Amniotic epithelial cell (primary cell): ENCODE results near the gene MDGA2.
A peak's percentile ranks its signal among the peaks of the same experiment; 100 is the strongest.

Source experiments
- DNase-seq: peaks from one replicate; pipeline ENCODE4 v3.0.0-alpha.2; 2010; ENCODE audit warnings: low read depth

MDGA2 gene

GRCh38 chr14:47485421-47485820, 190.0 kb downstream of the MDGA2 start:
- no peak for DNase-seq

GRCh38 chr14:47483449-47483848, 192.0 kb downstream of the MDGA2 start:
- no peak for DNase-seq

DNA sequence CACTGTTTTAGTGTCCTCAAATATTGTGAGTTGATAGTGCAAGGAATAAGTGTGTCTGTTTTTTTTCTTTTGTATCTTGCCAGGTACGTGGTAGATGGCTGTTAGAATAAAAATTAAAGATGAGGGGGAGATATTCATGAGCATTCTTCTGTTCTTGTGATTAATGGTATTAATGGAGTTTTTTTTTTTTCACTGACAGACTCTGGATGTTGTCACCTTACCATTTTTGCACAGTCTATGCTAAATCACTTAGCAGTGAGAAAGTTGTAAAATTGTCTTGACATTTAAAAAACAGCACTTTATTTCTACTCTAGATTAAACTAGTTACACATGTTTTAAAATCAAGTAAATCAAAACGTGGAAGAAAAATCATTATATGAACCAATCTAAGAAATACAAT, 204.3 kb downstream of the MDGA2 start:
- DNase-seq = no peak

GRCh38 chr14:47466916-47467315, 208.5 kb downstream of the MDGA2 start:
- DNase-seq = no peak

- no peak for DNase-seq
Measured at GRCh38 chr14:47454025-47454424, 221.4 kb downstream of the MDGA2 start.

DNA sequence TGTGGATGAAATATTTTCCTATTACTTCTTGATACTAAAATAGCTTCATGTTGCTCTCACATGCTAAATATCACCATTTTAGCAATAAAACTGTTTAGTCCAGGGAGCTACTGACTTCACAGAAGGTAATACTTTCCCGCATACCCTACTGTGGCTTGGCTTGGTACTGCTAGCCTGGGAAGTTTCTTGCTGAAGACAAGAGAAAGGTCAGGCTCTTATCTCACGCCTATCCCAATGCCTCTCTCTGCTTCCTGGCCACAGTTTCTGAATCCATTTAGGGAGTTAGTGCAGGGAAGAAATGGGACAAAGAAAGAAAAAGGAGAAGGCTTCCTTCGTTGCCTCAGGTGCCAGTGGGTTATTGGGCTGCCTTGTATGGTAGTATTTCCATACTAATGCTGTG, 228.3 kb downstream of the MDGA2 start:
- DNase-seq = no peak

- DNase-seq = peak; percentile 0
Measured at GRCh38 chr14:47442211-47442610, 233.2 kb downstream of the MDGA2 start.

GRCh38 chr14:47439953-47440352, 235.5 kb downstream of the MDGA2 start:
- no peak for DNase-seq

GRCh38 chr14:47438650-47439140, 236.7 kb downstream of the MDGA2 start:
- no peak for DNase-seq

DNA sequence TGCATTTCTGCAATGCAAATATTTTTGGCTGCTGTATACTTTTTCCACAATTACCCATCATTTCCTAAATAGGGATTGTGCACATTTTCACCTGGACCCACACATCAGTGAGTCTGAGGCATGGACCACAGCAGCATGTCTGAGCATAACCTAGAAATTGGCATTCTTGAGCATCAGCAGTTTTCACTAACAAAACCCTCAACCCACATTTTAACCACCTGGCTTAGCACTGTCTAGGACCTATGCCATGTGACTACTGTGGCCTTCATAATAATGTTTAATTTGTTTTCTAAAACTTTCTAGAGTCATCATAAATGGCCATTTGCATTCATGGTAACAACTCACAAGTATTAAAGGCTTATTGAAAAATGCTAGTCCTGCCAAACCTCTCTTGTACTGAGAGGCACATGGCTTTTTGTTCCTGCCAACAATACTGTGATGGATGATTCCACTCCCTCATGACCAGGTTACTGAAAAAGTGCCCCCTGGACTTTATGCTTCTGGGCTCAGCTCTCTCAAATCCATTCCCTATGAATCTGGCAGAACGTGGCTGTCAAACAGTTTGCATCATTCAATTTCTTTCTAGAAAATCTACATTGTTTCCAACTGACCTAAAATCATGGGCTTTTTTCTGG, 240.0 kb downstream of the MDGA2 start:
- no peak for DNase-seq

DNA sequence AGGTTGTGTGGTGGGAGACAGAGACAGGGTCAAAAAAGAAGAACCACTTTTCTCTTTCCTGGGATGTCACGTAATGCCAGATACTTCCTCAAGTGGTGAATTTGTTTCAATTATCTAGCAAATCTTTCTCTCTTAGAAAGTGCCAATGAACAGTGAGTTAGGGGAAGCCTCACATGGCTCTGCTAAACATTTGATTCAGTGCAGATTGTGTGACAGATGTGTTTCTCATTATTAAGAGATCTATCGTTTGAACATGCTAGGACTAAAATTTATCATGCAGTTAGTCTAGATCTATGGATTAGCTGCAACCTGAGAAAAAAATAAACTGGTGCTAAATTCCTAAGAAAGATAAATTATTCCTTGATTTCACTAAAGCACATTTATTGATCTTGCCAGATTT, 247.8 kb downstream of the MDGA2 start:
- no peak for DNase-seq

GRCh38 chr14:47425302-47425701, 250.1 kb downstream of the MDGA2 start:
- no peak for DNase-seq

GRCh38 chr14:47422191-47422590, 253.2 kb downstream of the MDGA2 start:
- DNase-seq = no peak

- no peak for DNase-seq
Measured at GRCh38 chr14:47411523-47411922, 263.9 kb downstream of the MDGA2 start.

DNA sequence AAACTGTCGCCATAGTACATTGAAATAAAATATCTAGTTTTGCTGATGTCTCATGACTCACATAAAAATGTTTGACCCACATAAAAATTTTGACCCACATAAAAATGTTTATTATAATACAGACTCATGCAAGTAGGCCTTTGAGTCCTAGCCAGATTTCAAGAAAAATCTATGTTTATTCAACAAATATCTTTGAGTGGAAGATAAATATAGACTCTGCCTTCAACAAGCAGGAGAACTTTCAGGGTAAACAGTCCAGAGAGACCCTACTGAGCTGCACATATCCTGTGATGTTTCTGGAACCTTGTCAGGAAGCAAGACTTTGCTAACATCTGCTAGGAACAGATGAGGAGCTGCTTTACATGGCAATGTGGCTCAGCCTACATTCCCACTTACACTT, 283.1 kb downstream of the MDGA2 start:
- DNase-seq = no peak

DNA sequence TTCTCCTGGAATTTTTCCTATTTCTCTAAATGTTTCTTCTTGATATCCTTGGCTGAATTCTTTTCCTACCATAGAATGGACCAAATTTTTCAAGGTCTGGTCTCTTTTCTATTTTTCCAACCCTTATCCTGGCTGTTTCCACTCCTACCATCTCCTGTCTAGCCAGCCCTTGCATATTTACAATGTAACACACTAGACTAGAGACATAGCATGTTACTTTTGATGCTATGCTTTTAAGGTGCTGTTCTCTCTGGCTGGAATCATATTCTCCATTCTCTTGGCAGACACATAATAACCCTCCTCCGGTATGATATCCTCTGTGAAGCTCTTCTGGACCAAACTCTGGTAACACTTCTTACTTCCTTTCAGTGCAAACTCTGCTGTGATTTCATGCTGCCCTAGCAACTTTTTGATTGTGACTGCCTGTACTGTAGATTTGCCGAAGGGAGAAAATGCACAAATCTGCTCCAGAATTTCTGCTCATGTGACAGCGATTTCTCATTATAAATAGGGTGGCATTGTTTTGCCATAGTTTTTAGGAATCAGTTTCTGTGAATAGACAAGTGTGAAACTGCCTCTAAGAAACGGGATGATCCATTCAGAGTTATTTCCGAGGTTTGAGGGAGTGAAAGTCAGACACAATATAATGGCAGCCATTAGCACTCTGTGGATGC, 284.4 kb downstream of the MDGA2 start:
- no peak for DNase-seq

GRCh38 chr14:47389535-47389934, 285.9 kb downstream of the MDGA2 start:
- no peak for DNase-seq

GRCh38 chr14:47366006-47366405, 309.4 kb downstream of the MDGA2 start:
- no peak for DNase-seq

GRCh38 chr14:47365233-47365632, 310.2 kb downstream of the MDGA2 start:
- DNase-seq = no peak

DNA sequence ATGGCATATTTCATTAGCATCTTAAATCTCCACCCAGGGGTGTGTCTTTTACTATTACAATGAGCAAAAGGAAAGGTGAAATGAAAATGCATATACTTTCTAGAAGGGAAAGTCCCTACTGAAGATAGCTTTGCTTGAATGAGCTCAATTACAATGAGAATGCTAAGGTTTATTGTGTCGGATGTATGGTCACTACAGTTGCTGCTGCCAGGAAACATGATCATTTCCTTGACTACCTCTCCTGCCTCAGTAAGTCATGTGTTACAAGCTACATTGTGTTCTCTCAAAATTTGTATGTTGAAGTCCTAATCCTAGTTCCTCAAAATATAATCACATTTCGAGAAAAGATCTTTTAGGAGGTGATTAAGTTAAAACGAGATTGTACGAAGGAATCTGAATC, 322.2 kb downstream of the MDGA2 start:
- DNase-seq = no peak

GRCh38 chr14:47346849-47347248, 328.6 kb downstream of the MDGA2 start:
- DNase-seq = no peak

GRCh38 chr14:47345016-47345415, 330.4 kb downstream of the MDGA2 start:
- no peak for DNase-seq

DNA sequence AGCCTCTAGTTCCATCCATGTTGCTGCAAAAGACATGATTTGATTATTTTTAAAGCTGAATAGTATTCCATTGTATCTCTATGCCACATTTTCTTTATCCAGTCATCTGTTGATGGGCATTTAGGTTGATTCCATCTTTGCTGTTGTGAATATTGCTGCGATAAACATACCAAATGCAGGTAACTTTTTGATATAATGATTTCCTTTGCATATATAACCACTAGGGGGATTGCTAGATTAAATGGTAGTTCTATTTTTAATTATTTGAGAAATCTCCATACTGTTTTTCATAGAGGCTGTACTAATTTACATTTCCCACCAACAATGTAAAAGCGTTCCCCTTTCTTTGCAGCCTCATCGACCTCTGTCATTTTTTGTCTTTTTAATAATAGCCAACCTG, 342.5 kb downstream of the MDGA2 start:
- DNase-seq = no peak

- DNase-seq = no peak
Measured at GRCh38 chr14:47332106-47332505, 343.3 kb downstream of the MDGA2 start.
